ENCODE data around the gene KDM3B.

KDM3B gene

DNA sequence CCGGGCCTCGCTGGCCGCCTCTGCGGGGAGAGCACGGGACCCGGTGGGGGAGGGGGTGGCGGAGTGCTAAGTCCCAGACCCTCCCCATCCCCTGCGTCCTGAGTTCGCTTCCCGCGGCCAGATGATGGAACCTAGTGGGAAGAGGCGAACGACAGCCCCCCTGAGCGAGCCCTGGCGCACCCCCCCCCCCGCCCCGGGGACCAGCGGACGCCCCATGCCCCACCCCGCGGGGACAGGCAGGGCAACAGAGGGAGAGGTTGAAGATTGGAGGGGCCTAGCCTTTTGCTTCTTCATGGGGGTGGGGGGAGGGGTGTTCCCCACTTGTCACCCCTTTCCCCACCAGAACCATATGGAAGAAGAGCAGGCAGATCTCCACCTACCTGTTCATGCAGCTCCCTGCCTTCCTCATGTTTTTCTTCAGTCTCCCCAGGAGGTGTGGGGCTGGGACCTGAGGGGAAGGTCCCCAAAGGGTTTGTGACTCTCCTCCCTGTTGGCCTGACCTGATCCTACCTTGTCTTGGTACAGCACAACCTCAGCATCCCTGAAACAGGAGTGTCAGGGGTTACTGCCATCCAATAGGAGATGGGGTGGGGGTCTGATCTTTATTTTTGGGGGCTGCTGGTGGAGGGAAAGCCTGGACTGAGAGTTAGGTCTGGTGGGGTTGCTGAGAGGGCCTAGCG is 13.9 kb upstream of the KDM3B start:
- peak overlapping the region; percentile 86 for H3K4me3 Mint-ChIP-seq
- peaks cover 41% of the 10 kb centered on the region for H3K4me1 Mint-ChIP-seq
- ATAC-seq (peak; percentile 4), DNase-seq (ENCODE audit: low spot score in 2 of 2) (peak in 1 of 2 donors; percentile 59)
- H3K9me3 Mint-ChIP-seq = no peaks in the 10 kb centered on the region
- H3K27ac Mint-ChIP-seq = peak overlapping the region; percentile 100
- H3K36me3 Mint-ChIP-seq = peaks cover 60% of the 10 kb centered on the region

DNA sequence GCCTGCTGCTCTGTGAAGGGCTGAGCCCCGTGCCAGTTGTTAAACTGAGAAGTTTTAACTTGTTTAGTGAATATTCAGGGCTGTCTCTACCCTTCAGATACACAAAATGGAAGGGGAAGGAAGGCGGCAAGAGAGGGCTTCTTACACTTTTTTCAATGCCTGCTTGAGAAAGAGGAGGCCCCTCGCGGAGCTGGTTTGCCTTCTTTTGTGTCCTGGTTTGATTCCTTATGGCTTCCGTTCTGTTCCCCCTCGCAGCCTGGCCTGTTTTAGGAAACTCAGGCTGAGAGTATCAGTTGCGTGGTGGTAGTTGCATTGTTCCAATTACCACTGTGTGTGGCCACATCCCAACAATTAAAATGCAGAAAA is 13.4 kb upstream of the KDM3B start:
- DNase-seq (ENCODE audit: low spot score in 2 of 2) (no peak), ATAC-seq (no peak)
- Mint-ChIP-seq H3K9me3 (no peaks in the 10 kb centered on the region), H3K4me3 (peak overlapping the region; percentile 86), H3K36me3 (peaks cover 65% of the 10 kb centered on the region), H3K4me1 (peaks cover 41% of the 10 kb centered on the region), H3K27ac (peak overlapping the region; percentile 100)

DNA sequence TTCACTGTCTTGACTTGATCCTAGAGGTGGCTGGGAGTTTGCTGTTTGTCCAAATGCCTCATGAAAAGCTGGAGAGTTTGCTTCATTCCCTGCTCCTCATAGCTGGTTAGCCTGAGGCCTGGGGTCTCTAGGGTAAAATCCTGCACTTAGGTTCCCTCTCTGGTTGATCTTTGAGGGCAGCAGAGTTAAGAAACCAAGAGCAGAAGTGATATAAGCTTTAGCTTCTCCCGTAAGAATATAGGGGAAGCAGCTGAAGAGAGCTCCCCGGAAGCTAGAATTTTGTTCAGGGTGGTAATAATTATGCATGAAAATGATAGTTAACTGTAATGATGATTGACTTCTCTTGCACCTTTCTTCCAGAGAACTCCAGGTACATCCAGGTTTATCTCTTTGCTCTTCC is 13.0 kb upstream of the KDM3B start:
- peaks cover 69% of the 10 kb centered on the region for H3K36me3 Mint-ChIP-seq

DNA sequence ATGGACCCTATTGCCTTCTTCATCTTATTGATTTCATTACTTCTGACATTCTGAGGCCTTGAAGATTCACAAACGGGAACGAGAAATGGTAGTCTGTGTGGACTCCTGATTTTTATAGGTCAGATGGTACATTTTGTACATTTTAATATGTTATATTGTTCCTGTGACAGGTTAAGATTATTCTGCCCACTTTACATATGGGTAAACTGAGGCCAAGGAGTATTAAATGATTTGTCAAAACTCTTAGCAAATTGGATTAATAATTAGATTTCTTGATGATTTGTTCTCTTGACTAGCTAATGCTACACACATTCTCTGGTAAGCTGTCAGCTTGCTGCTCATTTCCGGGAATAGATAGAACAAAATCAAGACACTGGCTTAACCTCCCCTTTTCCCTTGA is 12.5 kb upstream of the KDM3B start:
- peak overlapping the region; percentile 100 for H3K27ac Mint-ChIP-seq
- peak overlapping the region; percentile 86 for H3K4me3 Mint-ChIP-seq
- H3K4me1 Mint-ChIP-seq = peaks cover 41% of the 10 kb centered on the region
- no peaks in the 10 kb centered on the region for H3K9me3 Mint-ChIP-seq
- H3K36me3 Mint-ChIP-seq = peaks cover 74% of the 10 kb centered on the region
- ATAC-seq = no peak
- DNase-seq (ENCODE audit: low spot score in 2 of 2) = no peak

More for the DNA sequence above, 13.0 kb upstream of the KDM3B start:
- H3K4me1 Mint-ChIP-seq = peaks cover 41% of the 10 kb centered on the region
- peak overlapping the region; percentile 86 for H3K4me3 Mint-ChIP-seq
- no peaks in the 10 kb centered on the region for H3K9me3 Mint-ChIP-seq
- DNase-seq (ENCODE audit: low spot score in 2 of 2) (no peak), ATAC-seq (no peak)
- H3K27ac Mint-ChIP-seq = peak overlapping the region; percentile 100

DNA sequence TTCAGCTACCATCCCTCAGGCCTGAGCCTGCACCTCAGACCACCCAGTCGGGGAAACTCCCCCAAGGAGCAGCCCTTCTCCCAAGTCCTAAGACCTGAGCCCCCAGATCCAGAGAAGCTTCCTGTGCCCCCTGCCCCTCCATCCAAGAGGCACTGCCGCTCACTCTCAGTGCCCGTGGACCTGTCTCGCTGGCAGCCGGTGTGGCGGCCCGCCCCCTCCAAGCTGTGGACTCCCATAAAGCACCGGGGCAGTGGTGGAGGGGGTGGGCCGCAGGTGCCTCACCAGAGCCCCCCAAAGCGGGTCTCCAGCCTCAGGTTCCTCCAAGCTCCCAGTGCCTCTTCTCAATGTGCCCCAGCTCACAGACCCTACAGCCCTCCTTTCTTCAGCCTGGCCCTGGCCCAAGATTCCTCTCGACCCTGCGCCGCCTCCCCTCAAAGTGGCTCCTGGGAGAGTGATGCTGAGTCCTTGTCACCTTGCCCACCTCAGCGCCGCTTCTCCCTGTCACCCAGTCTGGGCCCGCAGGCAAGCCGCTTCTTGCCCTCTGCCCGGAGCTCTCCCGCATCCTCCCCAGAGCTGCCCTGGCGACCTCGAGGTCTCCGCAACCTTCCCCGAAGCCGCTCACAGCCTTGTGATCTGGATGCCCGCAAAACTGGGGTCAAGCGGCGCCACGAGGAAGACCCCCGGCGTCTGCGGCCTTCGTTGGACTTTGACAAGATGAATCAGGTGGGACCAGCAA is 7.4 kb upstream of the KDM3B start:
- H3K4me1 Mint-ChIP-seq = peaks cover 19% of the 10 kb centered on the region
- no peaks in the 10 kb centered on the region for H3K9me3 Mint-ChIP-seq
- DNase-seq (ENCODE audit: low spot score in 2 of 2) = no peak
- H3K4me3 Mint-ChIP-seq = no peak overlapping the region
- peaks cover 74% of the 10 kb centered on the region for H3K36me3 Mint-ChIP-seq
- H3K27ac Mint-ChIP-seq = peak overlapping the region; percentile 56
- no peak for ATAC-seq

DNA sequence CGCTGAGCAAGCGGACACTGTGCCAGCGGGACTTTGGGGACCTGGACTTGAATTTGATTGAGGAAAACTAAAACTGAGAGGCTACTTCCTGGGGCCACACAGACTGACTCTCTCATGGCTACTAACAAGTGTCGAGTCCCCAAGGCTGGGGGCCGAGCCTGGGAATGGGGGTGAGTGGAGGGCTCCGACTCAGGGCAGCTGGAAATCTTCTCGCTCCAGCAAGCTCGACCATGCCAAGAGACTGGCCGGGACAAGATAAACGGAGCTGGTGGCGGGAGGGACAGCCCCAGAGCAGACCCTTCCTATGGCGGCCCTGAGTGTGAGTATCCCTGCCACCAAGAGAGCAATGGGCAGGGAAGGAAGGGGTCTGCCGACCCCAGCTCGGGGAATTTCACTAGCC is 5.6 kb upstream of the KDM3B start:
- ATAC-seq (no peak), DNase-seq (ENCODE audit: low spot score in 2 of 2) (no peak)
- no peak overlapping the region for H3K27ac Mint-ChIP-seq
- H3K4me3 Mint-ChIP-seq = no peak overlapping the region
- peaks cover 12% of the 10 kb centered on the region for H3K4me1 Mint-ChIP-seq
- peaks cover 3% of the 10 kb centered on the region for H3K9me3 Mint-ChIP-seq
- H3K36me3 Mint-ChIP-seq = peaks cover 62% of the 10 kb centered on the region

DNA sequence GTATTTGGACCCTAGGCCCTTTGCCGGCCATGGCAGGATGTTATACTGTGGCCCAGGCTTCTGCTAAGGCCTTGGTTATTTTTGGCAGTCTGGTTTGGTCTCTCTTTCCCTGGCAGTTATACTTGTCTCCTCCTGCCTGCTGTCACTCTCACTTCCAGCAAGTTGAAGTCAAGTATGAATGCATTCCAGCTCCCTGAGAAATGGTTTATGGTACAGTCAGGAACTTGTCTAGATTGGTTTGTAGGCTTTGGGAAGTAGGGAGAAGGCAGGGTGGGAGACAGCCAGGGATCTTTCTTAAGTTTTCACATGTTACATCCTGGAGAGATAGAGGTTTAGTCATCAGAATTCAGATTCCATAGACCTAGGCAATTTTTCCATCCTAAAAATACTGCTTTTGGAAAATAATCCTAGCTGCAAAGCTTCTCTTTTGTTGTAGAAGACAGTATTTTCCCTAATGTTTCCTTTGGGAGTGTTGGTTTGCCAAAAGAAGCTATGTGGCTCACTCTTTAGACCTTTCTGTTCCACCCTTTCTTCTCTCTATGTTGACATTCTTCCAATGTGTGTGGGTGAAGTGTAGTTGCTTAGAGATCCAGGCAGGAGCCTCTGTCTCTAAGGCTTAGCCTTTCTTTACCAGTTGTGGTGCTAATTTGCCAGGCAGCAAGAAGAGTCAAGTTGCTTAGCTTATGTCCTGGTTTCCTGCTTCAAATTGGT is 2.5 kb upstream of the KDM3B start:
- Mint-ChIP-seq H3K4me3 (no peak overlapping the region), H3K36me3 (peaks cover 43% of the 10 kb centered on the region), H3K27ac (peak overlapping the region; percentile 82), H3K9me3 (peaks cover 5% of the 10 kb centered on the region), H3K4me1 (peaks cover 28% of the 10 kb centered on the region)
- ATAC-seq (no peak), DNase-seq (ENCODE audit: low spot score in 2 of 2) (no peak)

DNA sequence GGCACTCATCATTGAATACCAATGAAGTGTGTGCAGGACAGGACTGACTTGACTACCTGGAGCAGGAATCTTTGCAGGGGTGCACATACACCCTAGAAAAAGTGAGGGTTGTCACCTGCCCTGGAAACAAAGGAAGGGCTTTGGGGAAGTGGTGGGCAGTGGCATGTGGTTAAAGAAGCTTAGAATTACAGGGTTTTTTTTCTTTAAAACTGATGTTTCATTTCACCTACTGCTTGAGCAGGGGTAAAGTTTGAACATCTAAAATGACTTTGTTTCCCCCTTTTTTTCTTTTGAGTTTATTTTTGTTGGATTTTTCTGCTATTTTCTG is 2.0 kb upstream of the KDM3B start:
- Mint-ChIP-seq H3K4me1 (peaks cover 33% of the 10 kb centered on the region), H3K9me3 (peaks cover 5% of the 10 kb centered on the region), H3K36me3 (peaks cover 38% of the 10 kb centered on the region), H3K4me3 (no peak overlapping the region), H3K27ac (peak overlapping the region; percentile 82)
- DNase-seq (ENCODE audit: low spot score in 2 of 2) (no peak), ATAC-seq (no peak)

DNA sequence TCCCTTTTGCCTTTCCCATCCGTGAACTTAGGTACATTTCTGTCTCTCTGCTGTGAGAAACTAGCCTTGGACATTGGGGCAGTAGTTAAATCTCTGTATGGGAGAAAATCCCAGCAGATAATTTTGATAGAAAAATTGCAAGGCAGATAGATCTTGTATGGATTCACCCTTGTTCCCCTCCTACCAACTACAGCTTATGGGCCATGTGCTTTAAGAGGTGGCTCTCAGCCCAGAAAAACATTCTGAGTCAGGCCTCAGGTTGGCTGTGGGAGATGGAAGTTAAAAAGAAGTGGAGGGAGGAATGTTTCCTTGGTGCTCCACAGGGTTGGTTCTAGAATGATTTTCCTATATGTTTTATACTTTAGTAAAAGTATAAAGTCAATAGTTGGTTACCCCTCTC is 1.4 kb upstream of the KDM3B start:
- no peak for DNase-seq (ENCODE audit: low spot score in 2 of 2)
- Mint-ChIP-seq H3K9me3 (peaks cover 5% of the 10 kb centered on the region), H3K27ac (peak overlapping the region; percentile 82), H3K4me3 (no peak overlapping the region), H3K36me3 (peaks cover 33% of the 10 kb centered on the region), H3K4me1 (peaks cover 36% of the 10 kb centered on the region)
- no peak for ATAC-seq

DNA sequence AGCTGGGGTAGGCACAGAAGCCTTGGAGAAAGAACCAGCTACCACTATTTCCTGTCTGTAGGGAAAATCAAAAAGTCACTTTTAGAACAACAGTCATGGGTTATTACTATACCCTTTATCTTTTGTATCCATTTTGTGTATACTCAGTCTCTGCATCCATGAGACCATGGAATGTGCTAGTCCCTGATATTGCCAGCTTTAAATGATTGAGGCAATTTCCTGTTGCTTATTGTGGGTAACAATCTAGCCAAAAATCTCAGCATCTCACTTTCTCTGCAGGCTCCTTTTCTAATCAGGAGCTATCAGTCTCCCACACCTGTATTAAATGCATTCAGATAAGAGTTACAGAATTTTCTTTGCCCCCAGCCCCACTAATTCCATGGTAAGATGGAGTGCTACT is 968 bp upstream of the KDM3B start:
- no peak for ATAC-seq
- peaks cover 36% of the 10 kb centered on the region for H3K4me1 Mint-ChIP-seq
- peaks cover 5% of the 10 kb centered on the region for H3K9me3 Mint-ChIP-seq

DNA sequence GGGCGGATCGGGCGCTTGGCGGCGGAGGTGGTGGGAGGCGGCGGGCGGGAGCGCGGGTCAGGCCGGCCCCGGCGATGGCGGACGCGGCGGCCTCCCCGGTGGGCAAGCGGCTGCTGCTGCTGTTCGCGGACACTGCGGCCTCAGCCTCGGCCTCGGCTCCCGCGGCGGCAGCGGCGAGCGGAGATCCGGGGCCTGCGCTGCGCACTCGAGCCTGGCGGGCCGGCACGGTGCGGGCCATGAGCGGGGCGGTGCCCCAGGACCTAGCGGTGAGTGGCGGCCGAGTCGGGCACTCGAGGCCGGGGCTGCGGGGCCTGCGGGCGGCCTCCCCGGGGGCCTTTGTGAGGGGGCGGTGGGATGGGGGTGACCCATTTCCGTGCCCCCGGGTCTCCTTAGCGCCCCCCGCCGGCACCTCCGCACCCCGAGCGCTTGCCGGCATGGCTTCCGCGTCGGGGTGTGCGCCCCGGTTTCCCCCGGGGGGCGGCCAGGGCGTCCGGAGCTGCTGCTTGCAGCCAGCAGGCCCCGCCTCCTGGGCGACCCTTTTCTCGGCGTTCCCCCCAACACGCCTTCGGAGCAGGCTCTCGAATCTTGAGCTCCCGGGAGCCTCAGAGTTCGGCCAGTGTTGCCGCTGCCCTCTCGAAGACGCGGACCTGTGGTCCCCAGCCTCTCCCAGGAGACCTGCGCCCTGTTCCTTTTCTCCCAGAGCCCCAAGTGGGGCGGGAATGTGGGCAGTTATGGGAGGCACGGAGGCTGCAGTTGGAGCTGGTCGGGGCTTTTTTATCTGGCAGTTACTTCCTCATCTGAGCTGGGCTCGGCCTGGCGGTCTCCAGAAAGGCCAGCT is 456 bp downstream of the KDM3B start:
- peaks cover 5% of the 10 kb centered on the region for H3K9me3 Mint-ChIP-seq
- ATAC-seq (peak; percentile 71), DNase-seq (ENCODE audit: low spot score in 2 of 2) (peak; percentile 65 to 88)
- peaks cover 22% of the 10 kb centered on the region for H3K36me3 Mint-ChIP-seq
- H3K27ac Mint-ChIP-seq = peak overlapping the region; percentile 95
- peak overlapping the region; percentile 91 for H3K4me3 Mint-ChIP-seq
- H3K4me1 Mint-ChIP-seq = peaks cover 36% of the 10 kb centered on the region

More for the DNA sequence above, 968 bp upstream of the KDM3B start:
- peaks cover 28% of the 10 kb centered on the region for H3K36me3 Mint-ChIP-seq
- H3K27ac Mint-ChIP-seq = peak overlapping the region; percentile 77
- DNase-seq (ENCODE audit: low spot score in 2 of 2) = no peak
- peak overlapping the region; percentile 58 for H3K4me3 Mint-ChIP-seq

DNA sequence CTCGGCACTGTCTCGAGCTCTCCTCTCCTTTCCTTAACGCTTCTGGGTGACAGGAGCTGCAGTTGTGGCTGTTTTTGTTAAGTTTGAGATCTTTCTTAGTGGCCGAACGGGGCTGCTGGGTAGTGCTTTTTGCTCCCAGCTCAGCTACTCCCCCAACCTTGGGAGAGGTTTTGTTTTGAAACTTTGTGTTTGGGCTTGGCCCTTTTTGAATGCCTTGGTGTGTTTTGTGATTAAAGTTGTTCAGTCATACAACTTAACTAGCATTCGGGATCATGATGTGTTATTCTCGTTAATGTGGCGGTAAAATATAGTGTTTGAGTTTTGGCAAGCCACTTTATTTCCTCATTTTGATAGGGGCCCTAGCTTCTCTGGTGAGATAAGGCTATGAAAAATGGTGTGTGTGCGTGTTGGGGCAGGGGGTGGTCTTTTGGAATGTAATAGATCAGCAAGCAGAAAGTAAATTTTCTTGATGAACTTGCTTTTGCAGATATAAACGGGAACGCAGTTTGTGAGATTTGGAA is 1.1 kb downstream of the KDM3B start:
- Mint-ChIP-seq H3K27ac (peak overlapping the region; percentile 95), H3K4me1 (peaks cover 36% of the 10 kb centered on the region), H3K36me3 (peaks cover 27% of the 10 kb centered on the region), H3K4me3 (peak overlapping the region; percentile 91), H3K9me3 (peaks cover 5% of the 10 kb centered on the region)
- DNase-seq (ENCODE audit: low spot score in 2 of 2) = no peak
- no peak for ATAC-seq

DNA sequence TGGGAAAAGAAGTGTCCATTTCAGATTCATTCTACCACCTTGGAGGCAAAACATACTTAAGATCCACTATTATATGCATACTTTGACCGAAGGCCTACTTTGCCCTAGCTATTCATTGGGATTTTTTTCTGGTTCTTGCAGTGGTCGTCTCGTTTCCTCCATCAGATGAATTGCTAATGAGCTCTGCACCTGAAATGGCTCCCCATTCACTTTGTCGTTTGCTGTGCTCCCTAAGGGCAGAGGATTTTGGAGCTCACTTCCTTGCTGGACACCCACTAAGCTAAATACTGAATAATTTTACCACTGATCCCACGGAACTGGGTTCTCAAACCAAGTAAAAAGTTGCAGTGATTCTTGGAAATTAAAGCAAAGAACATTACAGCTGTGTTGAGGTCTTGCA is 1.9 kb downstream of the KDM3B start:
- Mint-ChIP-seq H3K4me1 (peaks cover 36% of the 10 kb centered on the region), H3K9me3 (peaks cover 5% of the 10 kb centered on the region), H3K27ac (peak overlapping the region; percentile 95), H3K36me3 (peaks cover 27% of the 10 kb centered on the region), H3K4me3 (peak overlapping the region; percentile 91)
- ATAC-seq (no peak), DNase-seq (ENCODE audit: low spot score in 2 of 2) (peak in 1 of 2 donors; percentile 44)

DNA sequence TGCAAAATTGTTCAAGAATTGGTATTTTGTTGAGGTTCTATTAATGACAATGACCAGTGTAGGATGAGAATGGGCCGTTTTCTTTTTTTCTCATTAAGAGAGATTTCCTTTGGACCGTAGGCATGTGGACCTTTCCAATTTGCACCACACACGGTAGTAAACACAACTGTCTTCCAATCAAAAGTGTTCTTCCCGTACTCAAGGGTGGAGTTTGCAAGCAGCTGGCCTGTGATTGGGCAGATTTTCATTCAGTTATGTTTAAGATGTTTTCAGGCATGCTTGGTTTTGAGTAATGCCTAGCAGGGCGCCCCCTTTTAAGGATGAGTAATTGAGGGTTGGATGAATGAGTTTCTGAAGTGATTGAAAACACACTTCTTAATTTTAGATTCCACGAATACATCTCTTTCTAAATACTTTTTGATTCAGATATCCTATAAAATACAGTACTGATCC is 2.5 kb downstream of the KDM3B start:
- DNase-seq (ENCODE audit: low spot score in 2 of 2) = peak; percentile 29 to 76
- Mint-ChIP-seq H3K36me3 (peaks cover 27% of the 10 kb centered on the region), H3K9me3 (peaks cover 5% of the 10 kb centered on the region), H3K27ac (peak overlapping the region; percentile 61), H3K4me1 (peaks cover 40% of the 10 kb centered on the region), H3K4me3 (peak overlapping the region; percentile 91)
- ATAC-seq = peak; percentile 83

DNA sequence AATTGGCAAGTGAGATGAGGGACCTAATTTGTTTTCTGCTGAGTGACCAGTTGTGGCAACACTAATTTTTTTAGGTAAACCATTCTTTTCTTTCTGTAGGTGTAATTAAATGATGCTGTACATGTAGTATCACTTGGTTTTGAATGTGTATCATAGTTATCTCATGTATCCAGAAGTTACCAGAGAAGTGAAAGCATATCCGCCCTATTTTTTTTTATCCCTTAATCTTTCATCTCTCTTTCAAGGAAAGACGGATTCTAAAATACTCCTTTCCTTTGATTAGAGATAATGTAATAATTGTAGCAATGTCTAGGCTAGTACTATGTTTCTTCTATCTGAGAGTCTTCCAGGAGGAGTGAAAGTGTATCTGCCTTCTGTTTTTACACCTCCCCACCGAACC is 7.1 kb downstream of the KDM3B start:
- Mint-ChIP-seq H3K36me3 (peaks cover 14% of the 10 kb centered on the region), H3K27ac (no peak overlapping the region), H3K4me1 (peaks cover 38% of the 10 kb centered on the region), H3K4me3 (no peak overlapping the region), H3K9me3 (no peaks in the 10 kb centered on the region)
- no peak for DNase-seq (ENCODE audit: low spot score in 2 of 2)
- ATAC-seq = no peak
